Measurements from ENCODE around the gene SMC1A. TPM values are rescaled to one million over a fixed set of nuclear protein-coding genes. Genes with fewer than 3 reads are reported as not detected.

The SMC1A gene
- polyA plus RNA-seq, 1 donor (not counting 4 experiments of a cell fraction or from before 2014, with no cell fraction given) = 24.2 TPM

GRCh38 chrX:53383376-53384076 is 38.9 kb downstream of the SMC1A start:
- Histone ChIP-seq H3K27me3 (ENCODE audit: control insufficient read depth, extremely low read depth, insufficient read depth, low read length) (no peaks in the 10 kb centered on the region), H4K20me1 (ENCODE audit: control insufficient read depth, extremely low read depth, insufficient read depth, low read length) (no peaks in the 10 kb centered on the region), H3K4me2 (ENCODE audit: control insufficient read depth, extremely low read depth, insufficient read depth, low read depth, low read length) (peak overlapping the region; percentile 22), H3K4me1 (ENCODE audit: control insufficient read depth, extremely low read depth, insufficient read depth, low read length) (peaks cover 13% of the 10 kb centered on the region), H3K9ac (ENCODE audit: control insufficient read depth, extremely low read depth, insufficient read depth, low read length) (no peak overlapping the region), H2AFZ (ENCODE audit: control insufficient read depth, low read length) (no peak overlapping the region), H3K9me3 (ENCODE audit: control insufficient read depth, low read depth, low read length) (no peaks in the 10 kb centered on the region), H3K79me2 (ENCODE audit: control insufficient read depth, insufficient read depth, low read length) (no peaks in the 10 kb centered on the region), H3K9me1 (ENCODE audit: control insufficient read depth, extremely low read depth, insufficient read depth, low read length) (no peaks in the 10 kb centered on the region), H3K36me3 (ENCODE audit: control insufficient read depth in 2 of 2, extremely low read depth in 1 of 2, insufficient read depth in 2 of 2, low read length in 2 of 2) (peaks cover 16 to 34% of the 10 kb centered on the region in 2 experiments), H3K27ac (ENCODE audit: control insufficient read depth, insufficient read depth, low read length) (no peak overlapping the region), H3K4me3 (ENCODE audit: control insufficient read depth in 2 of 3, extremely low read depth in 1 of 3, insufficient read depth in 2 of 3, low read depth in 1 of 3, low read length in 3 of 3) (no peak overlapping the region)
- TF ChIP-seq CTCF (optimal IDR thresholded peaks at IDR 0.05 in 1 of 3, IDR thresholded peaks at IDR 0.05 in 1 of 3, conservative IDR thresholded peaks at IDR 0.05 in 1 of 3; ENCODE audit: extremely low read depth in 1 of 3, insufficient read depth in 2 of 3, low read length in 3 of 3) (no peak), EZH2 (IDR thresholded peaks at IDR 0.05; ENCODE audit: low read length) (no peak)
- DNase-seq (ENCODE audit: low read depth, low spot score) = no peak
- FAIRE-seq = no peak
- dilution Hi-C loops (cut with MboI; ENCODE audit: extremely low pct_ligation_motif_present, low sequenced_read_pairs) = no loop called here

GRCh38 chrX:53379747-53380146 is 42.7 kb downstream of the SMC1A start:
- H4K20me1 ChIP-seq (ENCODE audit: control insufficient read depth, extremely low read depth, insufficient read depth, low read length) = no peaks in the 10 kb centered on the region
- H3K79me2 ChIP-seq (ENCODE audit: control insufficient read depth, insufficient read depth, low read length) = no peaks in the 10 kb centered on the region
- no peak overlapping the region for H3K4me2 ChIP-seq (ENCODE audit: control insufficient read depth, extremely low read depth, insufficient read depth, low read depth, low read length)
- no peaks in the 10 kb centered on the region for H3K27me3 ChIP-seq (ENCODE audit: control insufficient read depth, extremely low read depth, insufficient read depth, low read length)
- no peak overlapping the region for H3K27ac ChIP-seq (ENCODE audit: control insufficient read depth, insufficient read depth, low read length)
- H3K9me3 ChIP-seq (ENCODE audit: control insufficient read depth, low read depth, low read length) = no peaks in the 10 kb centered on the region
- no peaks in the 10 kb centered on the region for H3K9me1 ChIP-seq (ENCODE audit: control insufficient read depth, extremely low read depth, insufficient read depth, low read length)
- peaks cover 17 to 38% of the 10 kb centered on the region in 2 experiments for H3K36me3 ChIP-seq (ENCODE audit: control insufficient read depth in 2 of 2, extremely low read depth in 1 of 2, insufficient read depth in 2 of 2, low read length in 2 of 2)
- no peak overlapping the region for H3K4me3 ChIP-seq (ENCODE audit: control insufficient read depth in 2 of 3, extremely low read depth in 1 of 3, insufficient read depth in 2 of 3, low read depth in 1 of 3, low read length in 3 of 3)
- TF ChIP-seq CTCF (optimal IDR thresholded peaks at IDR 0.05 in 1 of 3, IDR thresholded peaks at IDR 0.05 in 1 of 3, conservative IDR thresholded peaks at IDR 0.05 in 1 of 3; ENCODE audit: extremely low read depth in 1 of 3, insufficient read depth in 2 of 3, low read length in 3 of 3) (no peak), EZH2 (IDR thresholded peaks at IDR 0.05; ENCODE audit: low read length) (no peak)
- H3K9ac ChIP-seq (ENCODE audit: control insufficient read depth, extremely low read depth, insufficient read depth, low read length) = no peak overlapping the region
- DNase-seq (ENCODE audit: low read depth, low spot score) (no peak), FAIRE-seq (no peak)
- no peak overlapping the region for H2AFZ ChIP-seq (ENCODE audit: control insufficient read depth, low read length)
- dilution Hi-C loops (cut with MboI; ENCODE audit: extremely low pct_ligation_motif_present, low sequenced_read_pairs) = no loop called here
- peaks cover 13% of the 10 kb centered on the region for H3K4me1 ChIP-seq (ENCODE audit: control insufficient read depth, extremely low read depth, insufficient read depth, low read length)

Measured in keratinocyte (primary cell).